HEK293T (cell line): Measurements from ENCODE around the gene SMIM3.
A peak's percentile ranks its signal among the peaks of the same experiment; 100 is the strongest.

Experiments
- CTCF ChIA-PET: fragments of 350-600 bp; formaldehyde crosslinking; extraction: SDS; loops from one replicate; lab custom pipeline; 2021; ENCODE audit warnings: antibody characterized with exemption, inconsistent platforms; lab: Yijun Ruan, JAX
- POLR2A ChIA-PET: fragments of 350-600 bp; formaldehyde crosslinking; extraction: SDS; loops from one replicate; lab custom pipeline; 2020; ENCODE audit warnings: antibody characterized with exemption, inconsistent platforms; lab: Yijun Ruan, JAX
- DNase-seq: peaks from one replicate; pipeline ENCODE4 v3.0.0; 2012; ENCODE audit warnings: mixed read lengths; ENCODE audit errors: extremely low spot score
- ARNT ChIP-seq: fragments of 450-650 bp; IDR thresholded peaks from 2 replicates; pipeline ENCODE4 v1.6.1; 2017; ENCODE audit warnings: mild to moderate bottlenecking
- BHLHE40 ChIP-seq: fragments of 450-650 bp; IDR thresholded peaks from 2 replicates; pipeline ENCODE4 v1.6.1; 2016; ENCODE audit warnings: mild to moderate bottlenecking, moderate library complexity, borderline replicate concordance
- CTBP1 ChIP-seq: fragments of 450-650 bp; IDR thresholded peaks from 2 replicates; pipeline ENCODE4 v1.6.1; 2016; ENCODE audit warnings: borderline replicate concordance
- ELF4 ChIP-seq: fragments of 450-650 bp; IDR thresholded peaks from 2 replicates; pipeline ENCODE4 v1.6.1; 2017; ENCODE audit warnings: antibody characterized with exemption
- FOXA1 ChIP-seq: fragments of 450-650 bp; IDR thresholded peaks from 2 replicates; pipeline ENCODE4 v1.6.1; 2016; ENCODE audit warnings: mild to moderate bottlenecking
- FOXK2 ChIP-seq: fragments of 450-650 bp; IDR thresholded peaks from 2 replicates; pipeline ENCODE4 v1.6.1; 2016; ENCODE audit warnings: mild to moderate bottlenecking
- FOXM1 ChIP-seq: fragments of 450-650 bp; IDR thresholded peaks from 2 replicates; pipeline ENCODE4 v1.6.1; 2017; ENCODE audit warnings: mild to moderate bottlenecking, borderline replicate concordance
- HDGF ChIP-seq: fragments of 450-650 bp; IDR thresholded peaks from 2 replicates; pipeline ENCODE4 v1.6.1; 2017; ENCODE audit warnings: antibody characterized with exemption, borderline replicate concordance
- L3MBTL2 ChIP-seq: fragments of 450-650 bp; conservative IDR thresholded peaks from 2 replicates; pipeline ENCODE4 v1.6.1; 2016; ENCODE audit warnings: mild to moderate bottlenecking
- LEF1 ChIP-seq: fragments of 450-650 bp; IDR thresholded peaks from 2 replicates; pipeline ENCODE4 v1.6.1; 2017; ENCODE audit warnings: mild to moderate bottlenecking, borderline replicate concordance
- NFRKB ChIP-seq: fragments of 450-650 bp; IDR thresholded peaks from 2 replicates; pipeline ENCODE4 v1.6.1; 2016; ENCODE audit warnings: mild to moderate bottlenecking, moderate library complexity
- PKNOX1 ChIP-seq: fragments of 450-650 bp; IDR thresholded peaks from 2 replicates; pipeline ENCODE4 v1.6.1; 2016
- SP1 ChIP-seq: fragments of 450-650 bp; IDR thresholded peaks from 2 replicates; pipeline ENCODE4 v1.6.1; 2017
- SUZ12 ChIP-seq: fragments of 450-650 bp; IDR thresholded peaks from 2 replicates; pipeline ENCODE4 v1.6.1; 2016; ENCODE audit warnings: mild to moderate bottlenecking
- ZNF384 ChIP-seq: fragments of 450-650 bp; IDR thresholded peaks from 2 replicates; pipeline ENCODE4 v1.6.1; 2016

The SMIM3 gene

GRCh38 chr5:150763023-150763769, 15.4 kb upstream of the SMIM3 start:
- ChIA-PET CTCF (interaction anchor here (0.6 to 1.2 kb wide), 4 partner anchors 15 to 219 kb away, joined by 3 to 5 read pairs (median 3); partner anchors contain the start of gene SMIM3), POLR2A (interaction anchor here (1.6 to 1.8 kb wide), 2 partner anchors 15 to 63 kb away, joined by 4 to 17 read pairs; partner anchors contain the start of genes RBM22 and SMIM3)
- DNase-seq = no peak
- no peak for TF ChIP-seq FOXA1
- TF ChIP-seq PKNOX1 = peak; percentile 20; the same call in 1 of the 2 replicates

- DNase-seq = no peak
- no peak for TF ChIP-seq BHLHE40
- no peak for TF ChIP-seq SUZ12
- TF ChIP-seq ELF4 = no peak
- TF ChIP-seq L3MBTL2 = no peak
- TF ChIP-seq HDGF = no peak
- no peak for TF ChIP-seq ARNT
- no peak for TF ChIP-seq SP1
- TF ChIP-seq ZNF384 = no peak
- TF ChIP-seq FOXA1 = no peak
- ChIA-PET POLR2A (interaction anchor here (1.6 to 1.8 kb wide), 2 partner anchors 14 to 64 kb away, joined by 4 to 17 read pairs; partner anchors contain the start of genes RBM22 and SMIM3), CTCF (no interaction called here)
These were observed 14.0 kb upstream of the SMIM3 start for GRCh38 chr5:150764530-150764929.

- TF ChIP-seq ZNF384 (no peak), NFRKB (no peak), ARNT (no peak)
- ChIA-PET CTCF (no interaction called here), POLR2A (no interaction called here)
These were observed 13.4 kb upstream of the SMIM3 start for GRCh38 chr5:150765011-150765798.

GRCh38 chr5:150765799-150766169, 12.8 kb upstream of the SMIM3 start:
- CTCF ChIA-PET = interaction anchor here (0.8 kb wide), 1 partner anchor 13 kb away, joined by 3 read pairs; no protein-coding TSS in a partner anchor
- TF ChIP-seq CTBP1 (no peak), FOXM1 (no peak), ARNT (no peak)
- POLR2A ChIA-PET = no interaction called here
- DNase-seq = no peak

More at GRCh38 chr5:150765011-150765798, 13.4 kb upstream of the SMIM3 start:
- DNase-seq = no peak

GRCh38 chr5:150766251-150766650, 12.3 kb upstream of the SMIM3 start:
- CTCF ChIA-PET = interaction anchor here (0.7 to 0.8 kb wide), 2 partner anchors 13 to 35 kb away, joined by 3 read pairs; no protein-coding TSS in a partner anchor
- POLR2A ChIA-PET = no interaction called here

GRCh38 chr5:150771034-150771795, 7.3 kb upstream of the SMIM3 start:
- no peak for TF ChIP-seq SUZ12
- TF ChIP-seq PKNOX1 = no peak
- TF ChIP-seq FOXA1 = no peak
- TF ChIP-seq ARNT = no peak
- no peak for TF ChIP-seq LEF1
- no peak for TF ChIP-seq CTBP1
- no peak for TF ChIP-seq L3MBTL2
- no peak for TF ChIP-seq BHLHE40
- TF ChIP-seq FOXK2 = no peak
- no peak for DNase-seq
- ChIA-PET CTCF (no interaction called here), POLR2A (no interaction called here)

More at GRCh38 chr5:150766251-150766650, 12.3 kb upstream of the SMIM3 start:
- DNase-seq = no peak
- TF ChIP-seq FOXM1 (no peak), FOXA1 (no peak), SUZ12 (no peak), NFRKB (no peak), SP1 (no peak), PKNOX1 (no peak), L3MBTL2 (no peak), LEF1 (no peak), HDGF (no peak), BHLHE40 (no peak), FOXK2 (no peak), ARNT (no peak), ZNF384 (no peak)
